ENCODE results near the gene MAP1S. TPM values are rescaled to one million over a fixed set of nuclear protein-coding genes. Genes with fewer than 3 reads are reported as not detected.

The MAP1S gene
- total and polyA plus RNA-seq, 2 of the 8 experiments (the other 6 are each of a cell fraction or from before 2014, with no cell fraction given): 66.7 to 115 TPM

DNA sequence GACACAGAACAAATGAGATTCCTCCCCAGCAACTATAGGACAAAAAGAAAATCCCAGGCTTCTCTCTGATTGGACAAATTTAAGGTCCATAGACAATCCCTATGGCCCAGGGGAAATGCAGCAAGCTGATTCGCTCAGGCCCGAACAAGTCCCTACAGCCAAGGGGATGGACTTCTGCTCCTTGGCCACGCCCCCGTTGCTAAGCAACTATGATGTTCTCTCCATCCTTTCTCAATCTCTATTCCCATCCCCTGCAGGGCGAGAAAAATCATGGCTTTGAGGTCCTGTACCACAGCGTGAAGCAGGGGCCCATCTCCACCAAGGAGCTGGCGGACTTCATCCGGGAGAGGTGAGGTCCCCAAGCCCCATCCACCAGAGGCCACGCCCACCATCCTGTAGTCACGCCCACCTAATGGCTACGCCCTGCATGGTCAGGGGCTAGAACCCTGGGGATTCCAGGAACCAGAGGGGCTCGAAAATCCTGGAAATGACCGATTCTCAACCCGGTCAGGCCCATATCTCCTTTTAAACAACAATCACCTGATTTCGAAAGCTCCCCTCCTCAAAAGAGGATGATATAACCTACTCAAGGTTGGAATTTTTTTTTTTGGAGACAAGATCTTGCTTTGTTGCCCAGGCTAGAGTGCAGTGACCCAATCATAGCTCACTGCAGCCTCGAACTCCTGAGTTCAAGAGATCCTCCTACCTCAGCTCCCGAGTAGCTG, 43.4 kb downstream of the MAP1S start (continued):
- peak; percentile 72; the same call in 1 of the 2 replicates for TF ChIP-seq RFX5 (IDR thresholded peaks at IDR 0.05; ENCODE audit: borderline replicate concordance, low read depth, low read length)
